ENCODE data around the gene EEFSEC.

DNA sequence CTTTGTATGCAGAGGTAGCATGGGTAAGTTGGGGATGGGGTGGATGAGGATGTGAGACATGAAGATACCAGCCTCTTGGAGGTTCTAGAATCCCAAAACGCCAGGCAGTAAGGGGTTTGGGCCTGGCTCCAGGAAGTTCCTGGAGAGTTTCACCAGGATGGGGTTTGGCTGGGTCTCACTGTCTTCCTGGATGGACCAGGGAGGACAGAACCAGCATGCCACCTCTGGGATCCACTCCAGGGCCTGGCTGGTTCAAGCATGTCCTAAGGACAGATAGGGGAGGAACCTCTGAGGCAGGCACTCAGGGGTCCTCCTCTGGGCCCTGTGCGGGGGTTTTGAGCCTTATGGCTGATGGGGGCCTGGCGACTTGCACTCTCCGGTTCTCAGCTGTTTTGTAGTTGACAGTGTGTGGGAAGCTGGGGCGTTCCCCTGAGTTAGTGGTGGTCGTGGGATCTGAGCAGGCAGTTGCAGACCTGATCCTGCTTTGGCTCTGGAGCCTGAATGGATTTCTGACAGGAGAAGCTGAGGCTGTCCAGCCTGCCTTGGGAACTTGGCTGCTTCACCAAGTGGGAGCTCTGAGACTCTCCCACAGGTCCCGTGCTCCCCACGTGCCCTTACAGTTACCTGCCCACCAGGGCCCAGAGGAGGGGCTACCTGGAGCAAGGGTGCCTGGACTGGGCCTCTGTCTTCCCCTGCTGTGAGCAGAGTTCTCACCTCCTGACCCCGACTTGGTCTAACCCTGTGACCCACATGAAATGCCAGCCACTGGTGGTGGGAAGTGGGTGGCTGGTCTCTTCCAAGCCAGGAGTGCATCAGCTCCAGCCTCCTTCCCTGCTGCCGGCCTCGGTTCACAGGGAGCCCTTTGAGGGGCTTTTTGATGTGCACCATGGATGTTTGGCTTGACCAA, 128.4 kb downstream of the EEFSEC start:
- TF ChIP-seq, protein P1, sequence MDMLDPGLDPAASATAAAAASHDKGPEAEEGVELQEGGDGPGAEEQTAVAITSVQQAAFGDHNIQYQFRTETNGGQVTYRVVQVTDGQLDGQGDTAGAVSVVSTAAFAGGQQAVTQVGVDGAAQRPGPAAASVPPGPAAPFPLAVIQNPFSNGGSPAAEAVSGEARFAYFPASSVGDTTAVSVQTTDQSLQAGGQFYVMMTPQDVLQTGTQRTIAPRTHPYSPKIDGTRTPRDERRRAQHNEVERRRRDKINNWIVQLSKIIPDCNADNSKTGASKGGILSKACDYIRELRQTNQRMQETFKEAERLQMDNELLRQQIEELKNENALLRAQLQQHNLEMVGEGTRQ (IDR thresholded peaks at IDR 0.05; ENCODE audit: low read depth, low read length): no peak
- no peak for TF ChIP-seq POLR2A (IDR thresholded peaks at IDR 0.05; ENCODE audit: low read depth, low read length)
- TF ChIP-seq, protein P2, sequence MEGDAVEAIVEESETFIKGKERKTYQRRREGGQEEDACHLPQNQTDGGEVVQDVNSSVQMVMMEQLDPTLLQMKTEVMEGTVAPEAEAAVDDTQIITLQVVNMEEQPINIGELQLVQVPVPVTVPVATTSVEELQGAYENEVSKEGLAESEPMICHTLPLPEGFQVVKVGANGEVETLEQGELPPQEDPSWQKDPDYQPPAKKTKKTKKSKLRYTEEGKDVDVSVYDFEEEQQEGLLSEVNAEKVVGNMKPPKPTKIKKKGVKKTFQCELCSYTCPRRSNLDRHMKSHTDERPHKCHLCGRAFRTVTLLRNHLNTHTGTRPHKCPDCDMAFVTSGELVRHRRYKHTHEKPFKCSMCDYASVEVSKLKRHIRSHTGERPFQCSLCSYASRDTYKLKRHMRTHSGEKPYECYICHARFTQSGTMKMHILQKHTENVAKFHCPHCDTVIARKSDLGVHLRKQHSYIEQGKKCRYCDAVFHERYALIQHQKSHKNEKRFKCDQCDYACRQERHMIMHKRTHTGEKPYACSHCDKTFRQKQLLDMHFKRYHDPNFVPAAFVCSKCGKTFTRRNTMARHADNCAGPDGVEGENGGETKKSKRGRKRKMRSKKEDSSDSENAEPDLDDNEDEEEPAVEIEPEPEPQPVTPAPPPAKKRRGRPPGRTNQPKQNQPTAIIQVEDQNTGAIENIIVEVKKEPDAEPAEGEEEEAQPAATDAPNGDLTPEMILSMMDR (conservative IDR thresholded peaks at IDR 0.05; ENCODE audit: low read depth, low read length): no peak
- no peak for TF ChIP-seq ELK1 (IDR thresholded peaks at IDR 0.05; ENCODE audit: borderline replicate concordance, low read depth, low read length)
- TF ChIP-seq BHLHE40 (IDR thresholded peaks at IDR 0.05; ENCODE audit: low read depth, low read length): no peak
- TF ChIP-seq FOS (IDR thresholded peaks at IDR 0.05; ENCODE audit: low read depth, low read length): no peak
- no peak for TF ChIP-seq MAZ (IDR thresholded peaks at IDR 0.05; ENCODE audit: borderline replicate concordance, low read depth, low read length)
